Sciatic nerve (tissue), 2 donors: Measurements from ENCODE around the gene CPPED1. TPM values are rescaled to one million over a fixed set of nuclear protein-coding genes. Genes with fewer than 3 reads are reported as not detected.
A peak's percentile ranks its signal among the peaks of the same experiment; 100 is the strongest.
"Not testable (repeated sequence)": the region's sequence is repeated elsewhere in the genome, so short reads cannot be mapped to it uniquely, and the experiment has no call there.

Experiments used
- ATAC-seq: fragments of 200-7000 bp; cut with Tn5 transposase; one replicate; pipeline ENCODE4 v1.9.1; 2020; ENCODE audit warnings: mild to moderate bottlenecking, moderate library complexity
- DNase-seq: peaks from one replicate; pipeline ENCODE4 v3.0.0-alpha.2; 2020; ENCODE audit warnings: low spot score
- intact Hi-C: fragments of 100-400 bp; cut with DNase I; formaldehyde crosslinking; loops from one replicate; pipeline ENCODE4 v1.14.2; 2022
- total RNA-seq: library from RNA; stranded (reverse); fragmentation: NEBNext Ultra II Directional; extraction: Animal tissue kit (Norgen Biotek cat#: 25700); gene quantifications from one replicate; pipeline ENCODE4 v1.2.1, GENCODE V29; 2021
- donor health status: DM: no; HTN: no; CAD: no.
- donor health status: DM: no; HTN: no; CAD: no.

CPPED1 gene
- total RNA-seq, 1 donor from 2014 or later, result 19.7 TPM

DNA sequence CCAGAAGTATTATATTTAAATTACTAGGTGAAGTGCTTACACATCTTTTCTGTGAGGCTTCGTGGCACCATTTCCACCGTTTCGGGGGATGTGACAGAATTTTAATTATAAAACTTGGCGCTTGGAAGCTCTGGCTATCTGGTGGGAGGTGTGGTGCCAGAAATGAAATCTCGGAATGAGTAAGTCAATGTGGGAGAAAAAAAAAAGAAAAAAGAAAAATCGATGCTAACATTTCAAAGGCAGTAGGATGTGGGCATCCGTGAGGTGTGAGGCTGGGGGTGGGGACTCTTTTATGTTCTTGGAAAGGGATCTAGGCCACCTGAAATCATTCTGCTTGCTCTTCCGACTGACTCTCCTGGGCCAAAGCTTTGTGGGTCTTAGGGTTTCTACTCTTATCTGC lies 21.9 kb downstream of the CPPED1 start:
- DNase-seq (no peak), ATAC-seq (no peak)
- intact Hi-C loops, result no loop called here

DNA sequence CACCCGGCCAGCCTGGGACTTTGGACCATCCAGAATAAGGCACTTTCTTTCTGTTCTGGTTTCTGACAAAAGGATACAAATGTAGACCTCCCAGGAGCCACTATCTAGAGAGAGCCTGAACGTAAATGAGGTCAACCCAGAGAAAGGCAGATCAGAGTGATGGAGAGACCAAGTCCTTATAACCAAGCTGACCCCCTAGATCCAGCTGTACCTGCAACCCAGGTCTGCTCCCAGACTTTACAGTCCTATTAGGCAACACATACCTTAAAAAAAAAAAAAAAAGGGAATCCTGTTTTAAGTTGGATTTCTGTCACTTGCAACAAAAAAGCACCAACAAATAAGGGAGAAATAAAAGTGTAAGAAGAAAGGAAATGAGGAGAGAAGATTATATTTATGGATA lies 23.2 kb downstream of the CPPED1 start:
- intact Hi-C loops, result no loop called here
- DNase-seq, result no peak
- ATAC-seq, result no peak

- DNase-seq (no peak), ATAC-seq (no peak)
- intact Hi-C loops, result no loop called here
Measured at GRCh38 chr16:12778726-12779125, 25.0 kb downstream of the CPPED1 start.

DNA sequence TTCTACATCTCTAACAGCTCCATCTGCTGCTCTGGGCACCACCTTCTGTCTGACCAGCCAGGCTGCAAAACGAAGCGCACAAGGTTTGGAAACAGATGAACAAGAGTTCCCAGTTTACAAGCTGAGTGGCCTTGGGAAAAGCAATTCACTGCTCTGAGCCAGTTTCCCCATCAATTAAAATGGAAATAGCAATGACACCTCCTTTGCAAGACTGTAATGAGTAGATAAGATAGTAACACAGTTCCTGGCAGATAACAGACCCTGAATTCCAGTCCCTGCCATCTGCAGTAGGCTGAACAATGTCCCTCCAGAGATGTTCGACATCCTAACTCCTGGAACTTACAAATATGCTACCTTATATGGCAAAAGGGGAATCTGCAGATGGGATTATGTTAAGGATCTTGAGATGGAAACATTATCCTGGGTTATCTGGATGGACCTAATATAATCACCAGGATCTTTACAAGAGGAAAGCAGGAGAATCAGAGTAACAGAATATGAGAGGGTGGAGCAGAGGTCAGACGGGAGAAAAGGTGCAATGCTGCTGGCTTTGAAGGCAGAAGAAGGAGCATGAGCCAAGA lies 27.9 kb downstream of the CPPED1 start:
- intact Hi-C loops, result no loop called here
- DNase-seq (no peak), ATAC-seq (no peak)

DNA sequence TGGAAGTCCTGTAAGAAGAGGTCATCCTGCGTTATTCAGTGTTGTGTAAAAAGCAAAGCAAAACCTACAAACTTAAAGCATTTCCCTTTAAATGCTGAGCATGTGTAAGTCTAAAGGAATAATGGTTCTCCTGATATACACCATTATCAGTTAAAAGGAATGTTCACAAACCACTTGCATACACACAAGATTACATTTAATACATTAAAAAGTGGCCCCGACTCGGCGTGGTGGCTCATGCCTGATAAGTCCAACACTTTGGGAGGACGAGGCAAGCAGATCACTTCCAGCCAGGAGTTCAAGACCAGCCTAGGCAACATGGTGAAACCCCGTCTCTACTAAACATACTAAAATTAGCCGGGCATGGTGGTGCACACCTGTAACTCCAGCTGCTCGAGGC lies 30.5 kb downstream of the CPPED1 start:
- intact Hi-C loops, result no loop called here
- no peak for ATAC-seq
- DNase-seq, result no peak

- intact Hi-C loops, result no loop called here
- DNase-seq (no peak), ATAC-seq (peak; percentile 62)
Measured at GRCh38 chr16:12771341-12771798, 32.3 kb downstream of the CPPED1 start.

- no peak for ATAC-seq
- DNase-seq, result no peak
- intact Hi-C loops, result no loop called here
Measured at GRCh38 chr16:12769525-12769924, 34.2 kb downstream of the CPPED1 start.

GRCh38 chr16:12767897-12768296 lies 35.8 kb downstream of the CPPED1 start:
- ATAC-seq (no peak), DNase-seq (no peak)

DNA sequence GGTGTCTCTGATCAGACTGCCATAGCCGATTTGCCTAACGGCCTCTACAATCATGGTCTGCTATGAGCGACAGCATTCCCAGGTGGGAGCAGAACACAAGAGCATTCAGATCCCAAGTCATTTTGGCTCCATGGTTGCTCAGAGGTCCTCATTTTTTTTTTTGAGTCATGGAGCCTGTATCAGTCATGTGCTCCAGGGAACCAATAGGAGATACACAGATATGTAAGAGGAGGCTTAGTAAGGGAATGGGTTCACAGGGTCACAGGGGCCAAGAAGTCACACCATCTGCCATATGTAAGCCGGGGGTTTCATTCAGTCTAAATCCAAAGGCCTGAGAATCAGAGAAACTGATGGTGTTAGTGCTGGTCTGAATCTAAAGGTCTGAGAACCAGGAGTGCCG lies 36.8 kb downstream of the CPPED1 start:
- intact Hi-C loops, result no loop called here

More at GRCh38 chr16:12767897-12768296, 35.8 kb downstream of the CPPED1 start:
- intact Hi-C loops, result no loop called here

DNA sequence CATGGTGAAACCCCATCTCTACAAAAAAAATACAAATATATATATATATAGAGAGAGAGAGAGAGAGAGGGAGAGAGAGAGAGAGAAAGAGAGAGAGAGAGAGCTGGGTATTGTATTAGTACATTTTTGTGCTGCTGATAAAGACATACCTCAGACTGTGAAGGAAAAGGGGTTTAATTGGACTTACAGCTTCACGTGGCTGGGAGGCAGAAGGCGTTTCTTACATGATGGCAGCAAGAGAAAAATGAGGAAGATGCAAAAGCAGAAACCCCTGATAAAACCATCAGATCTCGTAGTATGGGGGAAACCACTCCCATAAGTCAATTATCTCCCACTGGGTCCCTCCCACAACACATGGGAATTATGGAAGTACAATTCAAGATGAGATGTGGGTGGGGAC lies 37.5 kb downstream of the CPPED1 start:
- intact Hi-C loops, DNase-seq, ATAC-seq: not testable (repeated sequence)

More for the DNA sequence above, 36.8 kb downstream of the CPPED1 start:
- no peak for ATAC-seq
- no peak for DNase-seq

GRCh38 chr16:12764813-12765488 lies 38.7 kb downstream of the CPPED1 start:
- intact Hi-C loops, result no loop called here
- no peak for ATAC-seq
- no peak for DNase-seq

GRCh38 chr16:12763517-12763916 lies 40.2 kb downstream of the CPPED1 start:
- intact Hi-C loops, result no loop called here
- ATAC-seq, result no peak
- DNase-seq, result no peak

DNA sequence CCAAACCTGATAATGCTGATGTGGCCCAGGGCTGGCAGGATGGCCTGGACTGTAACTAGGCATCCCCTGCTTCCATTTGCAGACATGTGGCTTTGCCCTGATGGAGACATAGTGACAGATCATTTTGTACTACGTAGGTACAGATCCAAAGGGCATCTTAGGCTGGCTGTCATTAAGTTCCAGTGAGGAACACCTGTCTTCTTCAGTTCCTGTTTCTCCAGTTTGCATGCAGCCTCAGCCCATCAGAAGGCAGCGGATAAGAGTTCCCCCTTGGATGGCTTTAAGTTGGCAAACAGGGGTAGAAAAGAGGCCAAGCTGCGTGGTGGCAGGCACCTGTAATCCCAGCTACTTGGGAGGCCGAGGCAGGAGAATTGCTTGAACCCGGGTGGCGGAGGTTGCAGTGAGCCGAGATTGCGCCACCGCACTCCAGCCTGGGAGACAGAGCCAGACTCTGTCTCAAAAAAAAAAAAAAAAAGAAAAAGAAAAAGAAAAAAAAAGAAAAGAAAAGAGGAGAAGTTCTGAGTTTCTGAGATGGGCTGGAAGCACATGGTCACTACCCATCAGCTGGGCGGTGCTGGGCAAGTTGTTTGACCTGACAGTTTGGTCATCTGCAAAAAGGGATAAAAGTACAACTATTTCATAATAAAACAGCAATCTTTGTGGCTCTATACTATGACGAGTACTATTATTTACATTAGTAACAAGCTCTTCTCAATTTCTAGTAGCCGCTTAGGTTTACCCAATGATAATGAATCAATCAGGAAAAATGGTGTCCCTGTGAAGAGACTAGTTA lies 42.7 kb downstream of the CPPED1 start:
- intact Hi-C loops, result no loop called here
- ATAC-seq (no peak), DNase-seq (no peak)

- ATAC-seq (no peak), DNase-seq (no peak)
- intact Hi-C loops, result no loop called here
Measured at GRCh38 chr16:12758670-12759558, 44.8 kb downstream of the CPPED1 start.

- DNase-seq (no peak), ATAC-seq (peak; percentile 34)
- intact Hi-C loops, result no loop called here
Measured at GRCh38 chr16:12758031-12758669, 45.5 kb downstream of the CPPED1 start.

DNA sequence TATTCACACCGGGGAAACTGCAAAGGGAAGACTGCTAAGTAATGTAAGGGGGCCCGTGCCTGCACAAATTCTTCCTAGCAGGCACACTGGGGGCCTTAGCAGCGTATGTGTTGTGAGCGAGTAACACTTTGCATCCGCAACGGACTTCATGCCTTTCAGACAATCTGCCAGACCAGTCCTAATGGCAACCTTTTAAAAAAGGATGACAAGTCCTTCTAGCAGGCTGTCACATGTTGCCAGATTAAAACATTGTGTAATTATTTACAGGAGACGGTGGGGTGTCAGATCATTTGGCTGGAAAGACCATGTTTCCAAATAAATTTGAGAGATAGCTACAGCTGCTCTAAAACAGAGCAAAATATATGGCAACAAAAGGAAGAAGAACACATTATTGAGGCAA lies 46.1 kb downstream of the CPPED1 start:
- DNase-seq, result no peak
- ATAC-seq, result no peak
- intact Hi-C loops, result no loop called here

- ATAC-seq (no peak), DNase-seq (no peak)
- intact Hi-C loops, result no loop called here
Measured at GRCh38 chr16:12754824-12755543, 48.7 kb downstream of the CPPED1 start.
